HepG2 (cell line): ENCODE measurements around the gene RNF123. TPM values are rescaled to one million over a fixed set of nuclear protein-coding genes. Genes with fewer than 3 reads are reported as not detected.
A peak's percentile ranks its signal among the peaks of the same experiment; 100 is the strongest.

Experiments
- AKNA ChIP-seq: sonication (generic); formaldehyde crosslinking; IDR thresholded peaks from 2 replicates; pipeline ENCODE4 v1.4.0; 2020; ENCODE audit warnings: missing genetic modification reagents, borderline replicate concordance
- ATF3 ChIP-seq: sonication (generic); formaldehyde crosslinking; IDR thresholded peaks from 2 replicates; pipeline ENCODE4 v1.4.0; 2020; ENCODE audit warnings: missing genetic modification reagents
- DRAP1 ChIP-seq: IDR thresholded peaks from 2 replicates; pipeline ENCODE4 v1.6.1; 2016; ENCODE audit warnings: missing genetic modification reagents, missing compliant biosample characterization
- EP300 ChIP-seq, 3 experiments: sonication (generic) in 1 of 3; formaldehyde crosslinking in 1 of 3; IDR thresholded peaks; 2 replicates each; pipeline versions ENCODE4 v1.5.1 to v1.6.1; 2011 to 2020; ENCODE audit warnings: low read depth in 2 of 3, low read length in 2 of 3, borderline replicate concordance in 1 of 3, improper control_type of control experiment in 1 of 3, mild to moderate bottlenecking in 1 of 3, missing genetic modification reagents in 1 of 3, moderate library complexity in 1 of 3
- IKZF5 ChIP-seq: IDR thresholded peaks from 2 replicates; pipeline ENCODE4 v1.6.1; 2018; ENCODE audit warnings: missing genetic modification reagents, mild to moderate bottlenecking, missing compliant biosample characterization
- KLF13 ChIP-seq: sonication (generic); formaldehyde crosslinking; IDR thresholded peaks from 2 replicates; pipeline ENCODE4 v1.4.0; 2020; ENCODE audit warnings: mild to moderate bottlenecking, missing genetic modification reagents
- MAZ ChIP-seq, 2 experiments: sonication (generic) in 1 of 2; formaldehyde crosslinking in 1 of 2; IDR thresholded peaks; 2 replicates each; pipeline versions ENCODE4 v1.5.0 to v1.6.1; 2012 to 2020; ENCODE audit warnings: low read depth in 2 of 2, mild to moderate bottlenecking in 2 of 2, borderline replicate concordance in 1 of 2, improper control_type of control experiment in 1 of 2, low read length in 1 of 2, missing genetic modification reagents in 1 of 2, moderate library complexity in 1 of 2
- NCOR1 ChIP-seq: fragments of 200-600 bp; sonication (generic); IDR thresholded peaks from 2 replicates; pipeline ENCODE4 v1.7.0; 2017; ENCODE audit warnings: antibody characterized with exemption, low read length, borderline replicate concordance
- RFX5 ChIP-seq: IDR thresholded peaks from 2 replicates; pipeline ENCODE4 v1.6.1; 2011; ENCODE audit warnings: low read depth, low read length, improper control_type of control experiment
- SNRNP70 ChIP-seq: fragments of 200-400 bp; formaldehyde crosslinking; IDR thresholded peaks from 2 replicates; pipeline ENCODE4 v1.6.1; 2017; ENCODE audit warnings: mild to moderate bottlenecking, low read depth, low read length, moderate library complexity
- SPEN ChIP-seq: sonication (generic); formaldehyde crosslinking; IDR thresholded peaks from 2 replicates; pipeline ENCODE4 v1.5.1; 2020; ENCODE audit warnings: low read depth, mild to moderate bottlenecking, missing genetic modification reagents
- TCF12 ChIP-seq, 2 experiments: fragments of 450-650 bp in 1 of 2; sonication (generic) in 1 of 2; formaldehyde crosslinking in 1 of 2; IDR thresholded peaks; 2 replicates each; pipeline versions ENCODE4 v1.6.1 to v1.8.0; 2017 to 2022; ENCODE audit warnings: antibody characterized with exemption in 1 of 2, mild to moderate bottlenecking in 1 of 2, missing genetic modification reagents in 1 of 2, moderate library complexity in 1 of 2
- TGIF2 ChIP-seq: IDR thresholded peaks from 2 replicates; pipeline ENCODE4 v1.6.1; 2016; ENCODE audit warnings: control low read depth, missing compliant biosample characterization
- THYN1 ChIP-seq: sonication (generic); formaldehyde crosslinking; IDR thresholded peaks from 2 replicates; pipeline ENCODE4 v1.8.1; 2023; ENCODE audit warnings: low read depth, mild to moderate bottlenecking, moderate library complexity, missing genetic modification reagents, borderline replicate concordance
- XRCC5 ChIP-seq: fragments of 200-400 bp; formaldehyde crosslinking; optimal IDR thresholded peaks from 2 replicates; pipeline ENCODE3; 2017; ENCODE audit warnings: mild to moderate bottlenecking, low read length
- ZBTB7B ChIP-seq: sonication (generic); formaldehyde crosslinking; IDR thresholded peaks from 2 replicates; pipeline ENCODE4 v1.4.0; 2020; ENCODE audit warnings: missing genetic modification reagents
- ZNF296 ChIP-seq: sonication (generic); formaldehyde crosslinking; conservative IDR thresholded peaks from 2 replicates; pipeline ENCODE4 v1.5.0; 2020; ENCODE audit warnings: mild to moderate bottlenecking, missing genetic modification reagents
- ZNF639 ChIP-seq: conservative IDR thresholded peaks from 2 replicates; pipeline ENCODE4 v1.6.1; 2018; ENCODE audit warnings: missing genetic modification reagents
- ZZZ3 ChIP-seq: sonication (generic); formaldehyde crosslinking; IDR thresholded peaks from 2 replicates; pipeline ENCODE4 v1.4.0; 2020; ENCODE audit warnings: missing genetic modification reagents, mild to moderate bottlenecking, borderline replicate concordance
- polyA plus RNA-seq, 8 experiments: library from polyadenylated mRNA; depleted of rRNA in 3 of 8; stranded (reverse) in 7 of 8; unstranded in 1 of 8; fragments of >200 nt; fragmentation: Illumina TruSeq in 4 of 8; extraction: Trizol in 4 of 8; gene quantifications; 2 replicates each; pipeline versions ENCODE4 v1.2.1 to v1.2.3, GENCODE V29; 2011 to 2016; ENCODE audit warnings: low read depth in 4 of 8, missing spikeins in 1 of 8, mixed read lengths in 1 of 8; ENCODE audit not compliant: insufficient read depth in 1 of 8
- total RNA-seq, 5 experiments: library from RNA; depleted of rRNA; stranded (reverse); fragments of >200 nt; fragmentation: Illumina TruSeq; extraction: Trizol; gene quantifications; 2 replicates each; pipeline ENCODE4 v1.2.3, GENCODE V29; 2016; ENCODE audit warnings: low read depth in 1 of 5

RNF123 gene
- total and polyA plus RNA-seq, 2 of the 13 experiments (the other 11 are each of a cell fraction or from before 2014, with no cell fraction given): 29.9 to 82.2 TPM

- TF ChIP-seq TGIF2: 0 out of 2 replicates have a peak, but pooled peaks have one; percentile 32
- TF ChIP-seq IKZF5 (CRISPR knock-in tag): peak; percentile 78
- no peak for TF ChIP-seq ZNF296 (CRISPR knock-in tag)
- peak; percentile 91; the same call in 1 of the 2 replicates for TF ChIP-seq ZZZ3 (CRISPR knock-in tag)
- TF ChIP-seq ATF3 (CRISPR knock-in tag): no peak
- TF ChIP-seq ZNF639 (CRISPR knock-in tag): no peak
- no peak for TF ChIP-seq RFX5
- no peak for TF ChIP-seq XRCC5
- TF ChIP-seq AKNA (CRISPR knock-in tag): 0 out of 2 replicates have a peak, but pooled peaks have one; percentile 50
- no peak for TF ChIP-seq SNRNP70
- no peak for TF ChIP-seq KLF13
- no peak for TF ChIP-seq THYN1 (CRISPR knock-in tag)
- TF ChIP-seq MAZ (IDR thresholded peaks at IDR 0.05; ENCODE audit: borderline replicate concordance, low read depth, low read length): no peak
- TF ChIP-seq MAZ (CRISPR knock-in tag; IDR thresholded peaks at IDR 0.05; ENCODE audit: low read depth): peak; percentile 70
- TF ChIP-seq TCF12 (IDR thresholded peaks at IDR 0.05): no peak
- no peak for TF ChIP-seq TCF12 (CRISPR knock-in tag; IDR thresholded peaks at IDR 0.05)
- TF ChIP-seq EP300 (IDR thresholded peaks at IDR 0.05; ENCODE audit: low read depth in 2 of 2, low read length in 2 of 2): no peak
- TF ChIP-seq EP300 (CRISPR knock-in tag; IDR thresholded peaks at IDR 0.05; ENCODE audit: borderline replicate concordance): 0 out of 2 replicates have a peak, but pooled peaks have one; percentile 13
- TF ChIP-seq DRAP1 (CRISPR knock-in tag): peak; percentile 50; the same call in 1 of the 2 replicates
- TF ChIP-seq SPEN (CRISPR knock-in tag): peak; percentile 93
- TF ChIP-seq NCOR1: no peak
- TF ChIP-seq ZBTB7B (CRISPR knock-in tag): peak; percentile 54
These were observed at the start of gene RNF123, which contains the start of gene MST1 (continued) for GRCh38 chr3:49689046-49689907.
